ENCODE measurements around the gene PIM1. TPM values are rescaled to one million over a fixed set of nuclear protein-coding genes. Genes with fewer than 3 reads are reported as not detected.
A peak's percentile ranks its signal among the peaks of the same experiment; 100 is the strongest.

Gene PIM1
- total and polyA plus RNA-seq, 8 donors = 13.1 to 89.8 (median 20.9) TPM

DNA sequence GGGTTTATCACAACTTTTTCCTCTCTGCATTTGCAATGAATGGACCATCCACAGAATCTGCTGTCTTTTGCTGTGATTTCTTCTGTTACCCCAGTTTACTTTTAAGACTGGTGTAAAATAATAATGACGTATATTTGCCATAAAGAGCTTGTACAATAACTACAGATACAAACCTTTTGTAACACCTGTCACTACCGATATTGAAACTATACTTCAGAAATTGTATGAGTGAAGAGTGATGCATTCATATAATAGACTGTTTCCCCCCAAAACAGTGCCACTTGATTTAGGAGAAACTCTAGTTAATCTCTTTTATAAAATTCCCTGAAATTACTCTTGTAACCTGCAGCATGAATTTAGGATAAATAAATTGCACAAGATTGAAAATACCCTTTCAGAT is 26.4 kb upstream of the PIM1 start:
- Histone ChIP-seq H3K27me3 (no peaks in the 10 kb centered on the region), H3K27ac (peak overlapping the region; percentile 18 to 33), H3K4me1 (no peaks in the 10 kb centered on the region), H3K4me3 (no peak overlapping the region), H3K9me3 (no peaks in the 10 kb centered on the region), H3K36me3 (no peaks in the 10 kb centered on the region)
- TF ChIP-seq, protein P1, sequence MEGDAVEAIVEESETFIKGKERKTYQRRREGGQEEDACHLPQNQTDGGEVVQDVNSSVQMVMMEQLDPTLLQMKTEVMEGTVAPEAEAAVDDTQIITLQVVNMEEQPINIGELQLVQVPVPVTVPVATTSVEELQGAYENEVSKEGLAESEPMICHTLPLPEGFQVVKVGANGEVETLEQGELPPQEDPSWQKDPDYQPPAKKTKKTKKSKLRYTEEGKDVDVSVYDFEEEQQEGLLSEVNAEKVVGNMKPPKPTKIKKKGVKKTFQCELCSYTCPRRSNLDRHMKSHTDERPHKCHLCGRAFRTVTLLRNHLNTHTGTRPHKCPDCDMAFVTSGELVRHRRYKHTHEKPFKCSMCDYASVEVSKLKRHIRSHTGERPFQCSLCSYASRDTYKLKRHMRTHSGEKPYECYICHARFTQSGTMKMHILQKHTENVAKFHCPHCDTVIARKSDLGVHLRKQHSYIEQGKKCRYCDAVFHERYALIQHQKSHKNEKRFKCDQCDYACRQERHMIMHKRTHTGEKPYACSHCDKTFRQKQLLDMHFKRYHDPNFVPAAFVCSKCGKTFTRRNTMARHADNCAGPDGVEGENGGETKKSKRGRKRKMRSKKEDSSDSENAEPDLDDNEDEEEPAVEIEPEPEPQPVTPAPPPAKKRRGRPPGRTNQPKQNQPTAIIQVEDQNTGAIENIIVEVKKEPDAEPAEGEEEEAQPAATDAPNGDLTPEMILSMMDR (IDR thresholded peaks at IDR 0.05) = no peak
- intact Hi-C loops (cut with DNase I) = no loop called here
- ATAC-seq = no peak
- no peak for DNase-seq

- DNase-seq (no peak), ATAC-seq (no peak)
- intact Hi-C loops (cut with DNase I) = no loop called here
- no peak overlapping the region for H3K4me3 ChIP-seq
- H3K9me3 ChIP-seq = no peaks in the 10 kb centered on the region
- no peaks in the 10 kb centered on the region for H3K27me3 ChIP-seq
- H3K4me1 ChIP-seq = no peaks in the 10 kb centered on the region
- no peaks in the 10 kb centered on the region for H3K36me3 ChIP-seq
- H3K27ac ChIP-seq = no peak overlapping the region
- TF ChIP-seq, protein P1 (IDR thresholded peaks at IDR 0.05) = no peak
Measured at GRCh38 chr6:37145443-37145842, 24.5 kb upstream of the PIM1 start.

DNA sequence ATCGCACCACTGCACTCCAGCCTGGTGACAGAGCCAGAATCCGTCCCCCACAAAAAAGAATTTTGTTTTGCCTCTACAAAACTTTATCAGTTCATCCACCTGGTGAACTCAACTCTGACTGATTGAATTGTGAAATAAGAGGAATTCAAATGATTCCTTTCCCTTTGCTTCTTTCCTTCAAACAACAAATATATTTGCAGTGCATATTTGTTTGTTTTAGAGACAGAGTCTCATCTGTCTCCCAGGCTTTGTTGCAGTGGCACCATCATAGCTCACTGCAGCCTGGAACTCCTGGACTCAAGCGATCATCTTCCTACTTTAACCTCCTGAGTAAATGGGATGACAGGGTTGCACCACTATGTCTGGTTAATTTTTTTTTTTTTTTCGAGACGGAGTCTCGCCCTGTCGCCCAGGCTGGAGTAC is 23.2 kb upstream of the PIM1 start:
- intact Hi-C loops (cut with DNase I) = no loop called here
- Histone ChIP-seq H3K4me3 (no peak overlapping the region), H3K9me3 (no peaks in the 10 kb centered on the region), H3K27me3 (no peaks in the 10 kb centered on the region), H3K27ac (no peak overlapping the region), H3K4me1 (no peaks in the 10 kb centered on the region), H3K36me3 (no peaks in the 10 kb centered on the region)
- ATAC-seq (no peak), DNase-seq (no peak)
- TF ChIP-seq, protein P1 (IDR thresholded peaks at IDR 0.05) = no peak

- no peak for DNase-seq
- no peak overlapping the region for H3K4me3 ChIP-seq
- no peaks in the 10 kb centered on the region for H3K4me1 ChIP-seq
- no peaks in the 10 kb centered on the region for H3K36me3 ChIP-seq
- no peak for ATAC-seq
- no peaks in the 10 kb centered on the region for H3K27me3 ChIP-seq
- TF ChIP-seq, protein P1 (IDR thresholded peaks at IDR 0.05) = no peak
- no peaks in the 10 kb centered on the region for H3K9me3 ChIP-seq
- H3K27ac ChIP-seq = no peak overlapping the region
- intact Hi-C loops (cut with DNase I) = no loop called here
Measured at GRCh38 chr6:37149745-37150144, 20.2 kb upstream of the PIM1 start.

DNA sequence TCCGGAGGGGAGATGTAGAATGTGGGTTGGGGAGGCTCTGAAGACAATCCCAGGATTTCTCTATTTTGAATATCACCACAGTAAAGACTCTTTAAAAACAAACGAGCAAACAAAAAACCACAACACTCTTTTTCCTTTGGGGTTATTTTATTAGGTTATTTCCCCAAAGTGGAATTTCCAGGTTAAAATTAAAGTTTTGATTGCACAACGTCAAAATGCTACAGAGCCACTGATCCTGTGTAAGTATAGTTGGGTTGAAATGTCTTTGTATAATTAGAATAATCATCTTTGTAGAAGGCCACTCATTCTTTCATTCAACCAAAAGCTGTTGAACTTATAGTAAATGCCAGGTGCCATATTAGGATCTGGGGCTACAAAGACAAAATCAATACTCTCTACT is 19.6 kb upstream of the PIM1 start:
- intact Hi-C loops (cut with DNase I) = no loop called here
- no peaks in the 10 kb centered on the region for H3K27me3 ChIP-seq

More for the DNA sequence above, 19.6 kb upstream of the PIM1 start:
- TF ChIP-seq, protein P1 (IDR thresholded peaks at IDR 0.05) = no peak
- ATAC-seq (no peak), DNase-seq (no peak)
- no peaks in the 10 kb centered on the region for H3K36me3 ChIP-seq
- no peak overlapping the region for H3K4me3 ChIP-seq
- no peak overlapping the region for H3K27ac ChIP-seq
- peaks cover 0 to under 1% of the 10 kb centered on the region in 2 donors for H3K4me1 ChIP-seq
- no peaks in the 10 kb centered on the region for H3K9me3 ChIP-seq

All from left lung (tissue), 10 donors.